ENCODE measurements around the gene SLC25A19.

Gene SLC25A19

DNA sequence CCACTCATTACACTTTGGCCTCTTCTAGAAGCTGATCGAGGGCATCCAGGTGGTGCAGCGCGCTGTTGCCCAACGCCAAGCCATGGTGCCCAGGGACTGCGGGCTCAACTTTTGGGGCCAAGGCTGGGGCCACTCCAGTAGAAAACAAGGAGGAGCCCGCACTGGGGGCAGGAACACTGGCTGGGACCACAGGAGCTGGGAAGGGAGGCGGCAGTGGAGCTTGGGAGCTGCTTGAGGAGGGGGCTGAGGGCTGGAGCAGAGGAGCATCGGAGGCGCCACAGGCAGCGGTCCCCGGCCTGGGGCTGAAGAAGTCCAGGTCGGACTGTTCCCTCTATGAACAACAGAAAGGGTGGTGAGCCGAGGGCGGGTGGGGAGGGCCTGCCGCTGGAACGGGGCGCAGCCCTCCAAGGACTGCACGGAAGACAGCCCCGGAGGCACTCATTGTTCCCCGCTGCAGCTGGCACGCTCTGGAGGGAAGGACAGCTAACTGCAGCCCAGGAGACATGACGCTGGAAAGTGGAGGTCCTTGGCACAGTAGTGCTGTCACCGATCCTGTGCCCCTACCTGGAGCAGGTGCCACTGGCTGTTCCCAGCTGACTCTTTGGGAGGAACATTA, 49.3 kb downstream of the SLC25A19 start:
- DNase-seq, result no peak

DNA sequence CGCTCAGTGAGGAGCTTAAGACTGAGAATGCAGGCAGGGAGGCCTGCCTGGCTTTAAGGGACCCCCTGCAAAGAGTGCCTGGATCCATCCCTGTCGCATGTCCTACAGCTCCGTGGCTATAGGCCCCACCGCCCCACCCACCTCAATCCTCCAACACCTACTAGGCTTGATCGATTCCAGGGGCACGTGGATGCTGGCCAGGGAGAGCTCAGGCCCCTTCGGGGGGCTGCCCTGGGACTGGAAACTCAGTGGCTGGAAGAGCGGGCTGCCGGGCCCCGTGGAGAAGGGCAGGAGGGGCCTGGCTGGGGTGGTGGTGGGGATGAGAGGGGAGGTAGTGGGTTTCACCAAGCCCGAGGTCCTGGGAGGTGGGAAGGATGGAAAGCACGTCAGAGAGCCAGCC, 50.0 kb downstream of the SLC25A19 start:
- no peak for DNase-seq

DNA sequence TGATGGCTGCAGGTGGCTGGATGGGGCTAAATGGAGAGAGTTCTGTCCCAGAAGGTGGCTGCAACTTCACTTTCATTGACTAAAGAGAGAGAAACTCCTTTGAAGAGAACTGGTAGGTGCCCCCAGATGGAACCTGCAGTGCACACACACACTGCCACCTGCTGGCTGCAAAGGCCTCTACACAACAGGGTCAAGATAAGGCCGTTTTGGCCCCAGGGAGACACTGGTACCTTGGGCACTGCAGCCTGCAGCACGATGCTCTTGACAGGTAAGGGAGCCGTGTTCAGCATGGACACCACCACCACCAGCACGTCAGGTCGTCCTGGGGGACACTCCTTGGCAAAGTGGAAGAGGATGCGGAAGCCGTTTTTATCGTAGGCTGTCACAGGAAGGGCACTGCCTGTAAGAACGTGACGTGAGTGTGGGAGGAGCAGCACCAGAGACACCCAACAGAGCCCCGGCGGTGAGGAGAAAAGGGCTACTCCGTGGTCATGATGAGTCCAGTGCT, 50.5 kb downstream of the SLC25A19 start:
- peak; percentile 68 for DNase-seq

DNA sequence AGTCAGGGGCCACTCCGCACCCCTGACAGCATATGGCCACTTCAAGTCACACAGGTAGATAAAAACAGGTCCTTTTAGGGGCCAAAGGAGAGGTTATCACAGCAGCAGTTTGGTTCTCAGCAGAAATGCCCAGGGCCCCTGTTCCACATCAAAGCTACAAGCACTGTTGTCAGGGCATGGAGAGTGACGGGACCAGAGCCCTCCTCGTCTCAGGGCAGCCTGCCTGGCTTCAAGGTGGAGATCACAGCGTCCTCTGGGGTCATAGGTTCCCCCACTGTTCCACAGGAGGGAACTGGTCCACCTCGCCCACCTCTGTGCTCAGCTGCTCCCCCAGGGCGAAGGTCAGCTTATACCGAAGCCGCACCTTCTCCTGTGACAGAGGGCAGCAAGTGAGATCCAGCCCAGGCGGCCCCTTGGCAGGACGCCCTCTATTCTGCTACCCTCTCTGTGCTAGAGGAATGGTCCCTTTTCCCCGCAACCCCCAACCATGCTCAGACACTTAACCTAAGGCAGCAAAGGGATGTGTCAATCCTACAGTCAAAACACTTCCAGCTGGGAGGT, 51.1 kb downstream of the SLC25A19 start:
- DNase-seq, result no peak

DNA sequence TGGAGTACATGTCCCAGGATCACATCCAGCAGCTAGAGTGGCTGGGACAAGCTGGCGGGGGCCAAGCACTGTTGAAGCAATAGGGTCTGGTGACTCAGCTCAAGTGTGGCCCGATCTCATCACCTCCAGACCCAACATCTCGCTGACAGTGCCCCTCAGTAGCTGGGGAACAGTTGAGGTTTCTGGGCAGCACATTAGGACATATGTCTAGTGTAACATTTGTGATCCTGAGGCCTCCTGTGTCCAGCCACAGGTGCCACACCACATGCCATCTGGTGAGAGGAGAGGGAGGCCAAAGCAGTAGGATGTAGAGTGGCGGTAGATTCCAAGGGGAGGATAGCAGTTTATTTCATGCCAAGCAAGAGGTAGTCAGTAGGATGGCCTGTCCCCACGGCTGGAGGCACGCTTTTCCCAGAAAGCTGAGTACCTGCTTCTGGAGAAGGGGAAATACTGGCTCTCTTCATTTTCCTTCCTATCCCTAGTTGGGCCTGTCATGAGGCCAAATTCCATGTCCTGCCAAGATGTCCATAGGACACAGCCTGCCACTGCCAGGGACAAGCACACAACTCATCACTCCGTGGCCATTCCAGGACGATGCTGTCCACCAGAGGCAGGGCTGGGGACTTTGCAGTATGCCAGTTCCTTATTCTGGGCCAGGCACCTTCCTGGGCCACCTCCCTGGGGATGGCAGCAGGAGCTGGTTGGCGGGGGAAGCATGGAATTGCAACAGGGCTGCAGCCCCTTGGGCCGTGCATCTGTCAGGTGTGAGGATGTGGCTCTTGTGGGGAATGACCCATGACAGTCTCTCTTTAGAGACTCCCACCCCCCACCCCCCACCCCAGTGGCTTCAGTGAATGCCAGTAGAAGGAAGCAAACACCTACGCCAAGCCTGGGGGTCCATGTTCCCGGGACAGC, 51.9 kb downstream of the SLC25A19 start:
- no peak for DNase-seq

DNA sequence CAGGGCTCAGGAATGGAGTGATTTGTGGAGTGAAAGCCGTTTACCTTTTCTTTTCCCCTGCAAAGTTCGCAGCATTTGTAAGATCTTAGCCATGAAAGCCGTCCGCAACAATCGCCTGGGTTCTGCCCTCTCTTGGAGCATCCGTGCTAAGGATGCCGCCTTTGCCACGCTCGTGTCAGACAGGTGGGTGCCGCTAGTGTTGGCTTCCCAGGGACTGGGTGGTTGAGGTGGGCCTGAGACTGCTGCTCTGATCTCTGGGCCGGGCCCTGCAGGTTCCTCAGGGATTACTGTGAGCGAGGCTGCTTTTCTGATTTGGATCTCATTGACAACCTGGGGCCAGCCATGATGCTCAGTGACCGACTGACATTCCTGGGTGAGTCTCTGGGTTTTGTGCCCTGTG, 56.4 kb downstream of the SLC25A19 start:
- no peak for DNase-seq

DNA sequence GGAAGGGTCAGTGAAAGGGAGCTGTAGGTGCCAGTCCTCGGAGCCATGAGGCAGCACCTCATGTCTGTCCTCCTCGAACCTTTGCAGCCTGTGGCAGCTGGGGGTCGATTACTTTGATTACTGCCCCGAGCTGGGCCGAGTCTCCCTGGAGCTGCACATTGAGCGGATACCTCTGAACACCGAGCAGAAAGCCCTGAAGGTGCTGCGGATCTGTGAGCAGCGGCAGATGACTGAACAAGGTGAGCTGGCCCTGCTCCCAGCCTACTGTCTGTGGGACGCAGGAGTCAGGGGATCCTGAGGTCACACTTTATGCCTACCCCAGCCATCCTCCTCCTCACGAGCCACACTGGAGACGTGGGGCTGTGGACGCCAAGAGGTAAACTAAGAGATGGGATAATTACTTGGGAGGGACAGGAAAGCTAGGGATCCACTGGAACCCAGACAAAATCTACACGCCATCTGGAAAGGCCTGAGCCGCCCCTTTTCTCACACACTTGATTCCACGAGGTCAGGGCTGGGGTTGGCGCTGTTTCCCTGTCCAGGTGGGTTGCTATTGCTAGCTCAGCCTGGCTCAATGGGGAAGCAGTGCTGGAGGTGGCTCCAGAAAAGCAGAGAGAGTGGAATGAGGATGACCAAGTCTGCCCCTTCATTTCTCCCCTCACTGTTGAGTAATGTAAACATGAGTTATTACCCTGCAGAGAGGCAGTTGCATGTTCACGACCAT, 57.3 kb downstream of the SLC25A19 start:
- no peak for DNase-seq

DNA sequence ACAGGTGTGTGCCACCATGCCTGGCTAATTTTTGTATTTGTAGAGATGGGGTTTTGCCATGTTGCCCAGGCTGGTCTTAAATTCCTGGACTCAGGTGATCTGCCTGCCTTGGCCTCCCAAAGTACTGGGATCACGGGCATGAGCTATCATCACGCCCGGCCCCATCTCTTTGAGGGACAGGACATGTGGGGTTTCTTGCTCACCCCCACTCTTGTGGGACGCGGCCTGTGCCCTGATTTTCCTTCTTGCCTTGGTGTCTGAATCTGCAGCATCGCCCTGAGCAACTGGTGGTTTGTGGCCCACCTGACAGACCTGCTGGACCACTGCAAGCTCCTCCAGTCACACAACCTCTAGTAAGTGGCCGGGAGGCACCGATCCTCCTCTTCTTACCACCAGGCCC, 58.2 kb downstream of the SLC25A19 start:
- DNase-seq, result no peak

DNA sequence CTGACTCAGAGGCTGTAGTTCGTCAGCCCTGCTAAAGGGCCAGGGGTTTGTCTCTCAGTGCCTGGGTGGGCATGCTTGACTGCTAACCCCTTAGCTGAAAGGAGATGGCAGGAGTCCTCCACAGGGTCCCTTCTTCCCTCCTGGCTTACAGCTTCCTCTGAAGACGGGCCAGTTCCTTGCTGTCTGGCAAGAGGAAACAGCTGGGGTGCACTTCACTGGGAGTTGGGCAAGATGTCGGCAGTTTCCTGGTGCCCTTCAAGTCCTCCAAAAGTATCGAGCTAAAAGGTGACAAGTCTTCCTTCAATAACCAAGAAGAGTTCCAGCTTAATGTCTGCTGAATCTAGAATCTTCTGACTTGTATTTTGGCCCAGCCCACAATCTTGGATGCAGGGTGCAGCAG, 60.4 kb downstream of the SLC25A19 start:
- no peak for DNase-seq

DNA sequence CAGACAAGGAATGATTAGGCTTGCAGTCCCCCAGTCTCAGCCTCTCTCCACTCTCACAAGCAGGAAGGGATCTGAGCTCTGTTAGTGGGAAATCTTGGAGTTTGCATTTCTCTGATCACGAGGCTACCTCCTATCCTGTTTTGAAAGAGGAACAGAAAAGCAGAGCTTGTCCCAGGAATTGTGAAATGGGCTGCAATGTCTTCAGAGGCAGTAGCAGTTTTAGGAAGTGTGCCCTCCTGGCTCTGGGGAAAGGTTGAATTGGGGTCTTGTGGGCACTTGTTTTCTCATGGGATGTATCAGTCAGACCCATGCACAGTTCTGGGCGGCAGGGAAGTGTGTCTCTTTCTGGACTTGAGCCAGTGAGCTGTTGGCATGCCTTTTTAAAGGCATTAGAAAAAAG, 60.9 kb downstream of the SLC25A19 start:
- DNase-seq, result no peak

DNA sequence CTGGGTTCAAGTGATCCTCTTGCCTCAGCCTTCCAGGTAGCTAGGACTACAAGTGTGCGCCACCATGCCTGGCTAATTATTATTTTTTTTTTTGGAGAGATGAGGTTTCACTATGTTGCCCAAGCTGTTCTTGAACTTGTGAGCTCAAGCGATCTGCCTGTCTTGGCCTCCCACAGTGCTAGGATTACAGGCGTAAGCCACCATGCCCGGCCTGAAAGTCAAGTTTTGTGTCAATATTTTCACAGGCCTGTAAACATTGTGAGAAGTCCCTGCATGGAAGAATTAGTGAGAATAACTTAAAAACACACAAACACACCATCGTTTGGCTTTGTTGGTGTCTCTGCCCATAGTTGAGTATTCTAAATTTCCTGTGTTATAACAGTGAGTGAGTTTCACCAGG, 61.5 kb downstream of the SLC25A19 start:
- DNase-seq, result no peak

DNA sequence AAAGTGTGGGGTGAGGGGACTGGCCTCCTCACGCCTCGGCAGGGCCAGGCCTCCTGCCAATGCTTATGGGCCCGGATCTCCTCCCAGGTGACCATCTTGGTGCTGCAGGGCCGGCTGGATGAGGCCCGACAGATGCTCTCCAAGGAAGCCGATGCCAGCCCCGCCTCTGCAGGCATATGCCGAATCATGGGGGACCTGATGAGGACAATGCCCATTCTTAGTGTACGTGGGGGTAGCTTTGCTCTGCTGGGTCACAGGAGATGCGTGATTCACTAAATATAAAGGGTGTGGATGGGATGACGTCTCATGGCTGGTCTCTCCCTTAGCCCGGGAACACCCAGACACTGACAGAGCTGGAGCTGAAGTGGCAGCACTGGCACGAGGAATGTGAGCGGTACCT, 64.2 kb downstream of the SLC25A19 start:
- no peak for DNase-seq
